SK-N-SH (cell line): ENCODE results near the gene LINS1.

Experiments
- FOXJ3 ChIP-seq: sonication (generic); formaldehyde crosslinking; IDR thresholded peaks from 2 replicates; pipeline ENCODE4 v1.5.1; 2020; ENCODE audit warnings: mild to moderate bottlenecking, missing genetic modification reagents
- JUND ChIP-seq: IDR thresholded peaks from 2 replicates; pipeline ENCODE4 v1.4.0; 2012
- POLR2AphosphoS5 ChIP-seq: IDR thresholded peaks from 2 replicates; pipeline ENCODE4 v1.6.1; 2012; ENCODE audit warnings: low read depth, low read length
- RCOR1 ChIP-seq: fragments of 150-350 bp; IDR thresholded peaks from 2 replicates; pipeline ENCODE4 v1.6.1; 2017; ENCODE audit warnings: antibody characterized with exemption, low read length
- REST ChIP-seq: IDR thresholded peaks from 2 replicates; pipeline ENCODE4 v1.6.1; 2012; ENCODE audit warnings: mild to moderate bottlenecking, low read depth, low read length, moderate library complexity
- RXRA ChIP-seq: IDR thresholded peaks from 2 replicates; pipeline ENCODE4 v1.4.0; 2012; ENCODE audit warnings: low read depth, mild to moderate bottlenecking, borderline replicate concordance
- SIN3A ChIP-seq: IDR thresholded peaks from 2 replicates; pipeline ENCODE4 v1.6.1; 2012; ENCODE audit warnings: low read depth, mild to moderate bottlenecking, low read length, moderate library complexity, borderline replicate concordance
- SMC3 ChIP-seq: IDR thresholded peaks from 2 replicates; pipeline ENCODE4 v1.6.1; 2012; ENCODE audit warnings: low read depth, low read length, improper control_type of control experiment
- TEAD4 ChIP-seq: IDR thresholded peaks from 2 replicates; pipeline ENCODE4 v1.4.0; 2012; ENCODE audit warnings: mild to moderate bottlenecking, borderline replicate concordance; ENCODE audit not compliant: insufficient read depth
- USF2 ChIP-seq: fragments of 150-350 bp; IDR thresholded peaks from 2 replicates; pipeline ENCODE4 v1.6.1; 2017; ENCODE audit warnings: antibody characterized with exemption, low read length, low read depth, borderline replicate concordance
- ZBTB33 ChIP-seq: IDR thresholded peaks from 2 replicates; pipeline ENCODE4 v1.4.0; 2012; ENCODE audit warnings: low read depth, borderline replicate concordance
- TF ChIP-seq, protein P1 (sequence below): fragments of 200-600 bp; sonication (generic); IDR thresholded peaks from 2 replicates; pipeline ENCODE4 v1.6.1; 2017; ENCODE audit warnings: antibody characterized with exemption, mild to moderate bottlenecking, moderate library complexity
- TF ChIP-seq, protein P2 (sequence below): IDR thresholded peaks from 2 replicates; pipeline ENCODE4 v1.4.0; 2012; ENCODE audit warnings: low read depth

- no peak for TF ChIP-seq FOXJ3
- TF ChIP-seq, protein P1, sequence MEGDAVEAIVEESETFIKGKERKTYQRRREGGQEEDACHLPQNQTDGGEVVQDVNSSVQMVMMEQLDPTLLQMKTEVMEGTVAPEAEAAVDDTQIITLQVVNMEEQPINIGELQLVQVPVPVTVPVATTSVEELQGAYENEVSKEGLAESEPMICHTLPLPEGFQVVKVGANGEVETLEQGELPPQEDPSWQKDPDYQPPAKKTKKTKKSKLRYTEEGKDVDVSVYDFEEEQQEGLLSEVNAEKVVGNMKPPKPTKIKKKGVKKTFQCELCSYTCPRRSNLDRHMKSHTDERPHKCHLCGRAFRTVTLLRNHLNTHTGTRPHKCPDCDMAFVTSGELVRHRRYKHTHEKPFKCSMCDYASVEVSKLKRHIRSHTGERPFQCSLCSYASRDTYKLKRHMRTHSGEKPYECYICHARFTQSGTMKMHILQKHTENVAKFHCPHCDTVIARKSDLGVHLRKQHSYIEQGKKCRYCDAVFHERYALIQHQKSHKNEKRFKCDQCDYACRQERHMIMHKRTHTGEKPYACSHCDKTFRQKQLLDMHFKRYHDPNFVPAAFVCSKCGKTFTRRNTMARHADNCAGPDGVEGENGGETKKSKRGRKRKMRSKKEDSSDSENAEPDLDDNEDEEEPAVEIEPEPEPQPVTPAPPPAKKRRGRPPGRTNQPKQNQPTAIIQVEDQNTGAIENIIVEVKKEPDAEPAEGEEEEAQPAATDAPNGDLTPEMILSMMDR: no peak
- no peak for TF ChIP-seq SIN3A
- TF ChIP-seq TEAD4: no peak
- no peak for TF ChIP-seq ZBTB33
- no peak for TF ChIP-seq RCOR1
- TF ChIP-seq SMC3: no peak
- TF ChIP-seq JUND: no peak
- no peak for TF ChIP-seq POLR2AphosphoS5
- TF ChIP-seq, protein P2, sequence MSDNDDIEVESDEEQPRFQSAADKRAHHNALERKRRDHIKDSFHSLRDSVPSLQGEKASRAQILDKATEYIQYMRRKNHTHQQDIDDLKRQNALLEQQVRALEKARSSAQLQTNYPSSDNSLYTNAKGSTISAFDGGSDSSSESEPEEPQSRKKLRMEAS: no peak
- TF ChIP-seq REST: no peak
- TF ChIP-seq USF2: no peak
- no peak for TF ChIP-seq RXRA
Observed at GRCh38 chr15:100615801-100616200, 13.8 kb upstream of the LINS1 start.
